Cardiac fibroblast (primary cell): Measurements from ENCODE around the gene RAB27A.

Source experiments
- DNase-seq, 2 donors: peaks; one replicate each; pipeline versions ENCODE4 v3.0.0 to v3.0.0-alpha.2; 2010; ENCODE audit warnings: low read depth in 2 of 2
- H3K4me3 ChIP-seq, 2 donors: replicated peaks in 1 of 2; 1 replicate in 1 of 2; 2 replicates in 1 of 2; pipeline ENCODE4 v1.5.1; 2011; ENCODE audit warnings: low read depth in 2 of 2, low read length in 2 of 2, mild to moderate bottlenecking in 2 of 2, moderate library complexity in 1 of 2
- TF ChIP-seq, protein P1 (sequence below): IDR thresholded peaks from one replicate; pipeline ENCODE4 v1.5.1; 2011; ENCODE audit warnings: low read depth, mild to moderate bottlenecking, low read length, inconsistent platforms

The RAB27A gene

DNA sequence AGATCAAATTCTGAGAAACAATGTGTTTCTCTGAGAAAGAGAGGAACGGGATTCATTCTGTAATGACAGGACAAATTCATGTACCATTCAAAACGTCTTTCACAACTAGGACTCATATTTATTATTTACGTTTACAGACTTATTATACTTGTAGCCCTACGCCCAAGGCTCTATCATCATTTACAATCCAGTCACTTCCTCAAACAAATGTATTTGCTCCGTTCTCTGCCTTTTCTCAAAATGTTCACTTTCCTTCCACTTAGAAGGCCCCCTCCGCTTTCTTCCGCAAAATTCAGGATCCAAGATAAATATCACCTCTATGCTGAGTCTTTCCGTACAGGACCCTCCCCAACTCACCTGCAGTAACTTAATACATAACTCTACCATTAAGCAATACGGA lies 93.6 kb downstream of the RAB27A start:
- TF ChIP-seq, protein P1, sequence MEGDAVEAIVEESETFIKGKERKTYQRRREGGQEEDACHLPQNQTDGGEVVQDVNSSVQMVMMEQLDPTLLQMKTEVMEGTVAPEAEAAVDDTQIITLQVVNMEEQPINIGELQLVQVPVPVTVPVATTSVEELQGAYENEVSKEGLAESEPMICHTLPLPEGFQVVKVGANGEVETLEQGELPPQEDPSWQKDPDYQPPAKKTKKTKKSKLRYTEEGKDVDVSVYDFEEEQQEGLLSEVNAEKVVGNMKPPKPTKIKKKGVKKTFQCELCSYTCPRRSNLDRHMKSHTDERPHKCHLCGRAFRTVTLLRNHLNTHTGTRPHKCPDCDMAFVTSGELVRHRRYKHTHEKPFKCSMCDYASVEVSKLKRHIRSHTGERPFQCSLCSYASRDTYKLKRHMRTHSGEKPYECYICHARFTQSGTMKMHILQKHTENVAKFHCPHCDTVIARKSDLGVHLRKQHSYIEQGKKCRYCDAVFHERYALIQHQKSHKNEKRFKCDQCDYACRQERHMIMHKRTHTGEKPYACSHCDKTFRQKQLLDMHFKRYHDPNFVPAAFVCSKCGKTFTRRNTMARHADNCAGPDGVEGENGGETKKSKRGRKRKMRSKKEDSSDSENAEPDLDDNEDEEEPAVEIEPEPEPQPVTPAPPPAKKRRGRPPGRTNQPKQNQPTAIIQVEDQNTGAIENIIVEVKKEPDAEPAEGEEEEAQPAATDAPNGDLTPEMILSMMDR, result no peak
- peak; percentile 5 to 21 for DNase-seq
- H3K4me3 ChIP-seq, result peak overlapping the region; percentile 67 to 95

DNA sequence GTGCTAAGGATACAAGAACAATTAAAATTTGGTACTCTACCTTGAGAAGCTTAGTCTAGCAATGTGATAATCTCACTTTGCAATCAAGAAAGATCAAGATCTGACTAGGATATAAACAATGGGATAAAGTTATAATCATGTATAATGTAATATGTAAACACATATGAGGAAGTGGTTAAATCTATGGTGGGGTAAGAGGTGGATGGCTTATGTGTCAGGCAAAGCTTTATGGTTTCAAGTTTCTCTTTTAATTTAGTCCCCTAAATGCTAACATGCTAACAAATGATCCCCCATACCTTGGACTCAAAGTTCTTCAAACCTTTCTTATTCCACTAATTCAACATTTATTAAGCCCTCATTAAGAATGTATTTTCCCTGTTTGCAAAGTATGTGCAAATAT lies 95.4 kb downstream of the RAB27A start:
- no peak for DNase-seq
- TF ChIP-seq, protein P1, result no peak
- H3K4me3 ChIP-seq, result no peak overlapping the region

DNA sequence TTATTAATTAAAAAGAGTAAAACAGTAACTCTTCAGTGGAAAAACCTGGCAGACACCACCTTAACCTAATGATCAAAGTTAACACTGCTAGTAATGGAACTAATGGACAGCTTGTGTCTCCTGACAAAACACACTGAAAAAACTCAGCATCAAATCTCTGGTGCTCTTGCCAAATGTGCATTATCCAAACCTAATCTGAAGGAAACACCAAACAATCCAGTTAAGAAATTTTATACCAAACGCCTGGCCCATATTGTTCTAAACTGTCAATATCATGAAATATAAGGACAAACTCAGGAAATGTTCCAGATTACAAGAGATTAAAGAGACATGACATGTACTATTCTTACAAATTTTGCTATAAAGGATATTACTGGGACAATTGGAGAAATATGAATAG lies 103.3 kb downstream of the RAB27A start:
- DNase-seq, result no peak
- TF ChIP-seq, protein P1, result no peak
- no peak overlapping the region for H3K4me3 ChIP-seq

DNA sequence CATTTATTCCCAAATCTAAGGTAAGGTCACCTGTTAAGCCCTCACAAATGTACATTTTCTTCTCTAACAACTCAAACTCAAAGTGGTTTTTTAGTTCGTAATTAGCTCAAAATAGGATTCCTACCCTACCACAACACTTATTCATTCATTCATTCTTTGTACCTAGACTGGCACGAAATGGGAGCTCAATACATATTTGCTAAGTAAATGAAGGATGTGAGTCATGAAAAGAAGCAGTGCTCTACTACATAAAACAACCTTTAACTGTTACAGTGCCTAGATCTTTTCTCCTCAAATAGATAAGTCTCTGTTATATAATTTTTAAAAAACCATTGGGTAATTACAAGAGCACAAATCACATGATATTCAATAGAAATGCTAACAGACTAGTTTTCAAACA lies 105.9 kb downstream of the RAB27A start:
- TF ChIP-seq, protein P1, result no peak
- H3K4me3 ChIP-seq, result no peak overlapping the region
- peak in 1 of 2 donors; percentile 47 for DNase-seq

DNA sequence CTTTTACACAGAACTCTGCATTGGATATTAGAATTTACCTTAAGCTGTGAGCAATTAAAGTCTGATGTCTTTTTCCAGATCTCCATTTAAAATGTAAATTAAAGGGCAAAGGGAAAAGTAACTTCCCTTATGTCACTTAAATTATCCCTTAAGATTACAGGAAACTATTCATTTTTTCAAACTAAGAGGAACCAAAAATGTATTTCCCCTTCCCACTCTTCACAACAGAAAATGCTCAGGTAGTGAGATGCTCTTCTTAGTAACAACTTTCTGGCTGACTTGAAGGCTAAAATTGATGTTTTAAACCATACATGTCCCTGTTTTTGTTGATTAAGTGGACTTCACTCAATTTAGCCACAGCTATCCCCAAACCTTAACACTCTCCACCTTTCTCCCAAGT lies 110.5 kb downstream of the RAB27A start:
- no peak overlapping the region for H3K4me3 ChIP-seq
- TF ChIP-seq, protein P1, result no peak
- no peak for DNase-seq

DNA sequence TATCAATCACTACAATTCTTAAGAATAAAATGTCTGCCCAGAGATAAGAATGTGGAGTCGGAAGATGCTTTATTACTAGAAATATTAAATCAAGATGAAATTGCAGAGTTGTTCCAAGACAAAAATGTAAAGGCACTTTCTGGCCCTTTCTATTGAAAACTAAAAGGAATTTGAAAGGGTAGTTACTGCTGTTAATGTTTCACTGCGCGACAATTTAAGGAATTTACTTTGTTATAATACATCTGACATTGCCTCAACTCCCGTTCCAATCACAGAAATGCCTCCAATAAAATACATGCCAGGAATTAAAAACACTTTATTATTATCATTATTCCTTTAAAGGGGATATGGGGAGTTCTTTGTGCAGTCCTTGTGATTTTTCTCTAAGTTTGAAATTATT lies 119.3 kb downstream of the RAB27A start:
- H3K4me3 ChIP-seq, result no peak overlapping the region
- no peak for DNase-seq
- TF ChIP-seq, protein P1, result no peak

DNA sequence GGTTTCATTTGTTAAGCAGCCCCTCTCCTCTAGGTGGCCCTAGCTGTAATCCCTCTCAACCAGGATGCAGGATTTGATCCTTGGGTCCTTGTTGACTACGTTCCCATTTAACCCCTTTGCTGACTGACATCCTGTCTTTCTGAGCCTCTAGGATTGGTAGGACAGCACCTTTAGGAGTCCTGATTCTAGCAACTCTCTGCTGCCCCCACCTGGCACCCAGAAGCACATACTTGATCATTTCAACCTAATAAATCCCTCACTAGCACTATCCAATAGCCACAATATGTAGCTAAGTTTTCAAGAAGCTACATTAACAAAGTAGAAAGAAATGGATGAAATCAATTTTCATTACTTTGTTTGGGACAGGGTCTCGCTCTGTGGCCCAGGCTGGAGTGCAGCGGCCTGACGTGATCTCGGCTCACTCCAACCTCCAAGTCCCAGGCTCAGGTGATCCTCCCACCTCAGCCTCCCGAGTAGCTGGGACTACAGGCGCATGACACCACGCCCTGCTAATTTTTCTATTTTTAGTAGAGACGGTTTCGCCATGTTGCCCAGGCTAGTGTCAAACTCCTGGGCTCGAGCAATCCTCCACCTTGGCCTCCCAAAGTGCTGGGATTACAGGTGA lies 121.2 kb downstream of the RAB27A start:
- TF ChIP-seq, protein P1, result peak; percentile 88
- peak; percentile 76 to 77 for DNase-seq
- no peak overlapping the region for H3K4me3 ChIP-seq
